HG03175 (cell line): ENCODE data around the gene FGF22.
"Not testable (repeated sequence)": the region's sequence is repeated elsewhere in the genome, so short reads cannot be mapped to it uniquely, and the experiment has no call there.

Experiments used
- ATAC-seq: cut with Tn5 transposase; IDR thresholded peaks from one replicate; pipeline ENCODE4 v1.9.1; 2021; ENCODE audit warnings: mild to moderate bottlenecking, moderate library complexity; ENCODE audit not compliant: unreplicated experiment

The FGF22 gene

DNA sequence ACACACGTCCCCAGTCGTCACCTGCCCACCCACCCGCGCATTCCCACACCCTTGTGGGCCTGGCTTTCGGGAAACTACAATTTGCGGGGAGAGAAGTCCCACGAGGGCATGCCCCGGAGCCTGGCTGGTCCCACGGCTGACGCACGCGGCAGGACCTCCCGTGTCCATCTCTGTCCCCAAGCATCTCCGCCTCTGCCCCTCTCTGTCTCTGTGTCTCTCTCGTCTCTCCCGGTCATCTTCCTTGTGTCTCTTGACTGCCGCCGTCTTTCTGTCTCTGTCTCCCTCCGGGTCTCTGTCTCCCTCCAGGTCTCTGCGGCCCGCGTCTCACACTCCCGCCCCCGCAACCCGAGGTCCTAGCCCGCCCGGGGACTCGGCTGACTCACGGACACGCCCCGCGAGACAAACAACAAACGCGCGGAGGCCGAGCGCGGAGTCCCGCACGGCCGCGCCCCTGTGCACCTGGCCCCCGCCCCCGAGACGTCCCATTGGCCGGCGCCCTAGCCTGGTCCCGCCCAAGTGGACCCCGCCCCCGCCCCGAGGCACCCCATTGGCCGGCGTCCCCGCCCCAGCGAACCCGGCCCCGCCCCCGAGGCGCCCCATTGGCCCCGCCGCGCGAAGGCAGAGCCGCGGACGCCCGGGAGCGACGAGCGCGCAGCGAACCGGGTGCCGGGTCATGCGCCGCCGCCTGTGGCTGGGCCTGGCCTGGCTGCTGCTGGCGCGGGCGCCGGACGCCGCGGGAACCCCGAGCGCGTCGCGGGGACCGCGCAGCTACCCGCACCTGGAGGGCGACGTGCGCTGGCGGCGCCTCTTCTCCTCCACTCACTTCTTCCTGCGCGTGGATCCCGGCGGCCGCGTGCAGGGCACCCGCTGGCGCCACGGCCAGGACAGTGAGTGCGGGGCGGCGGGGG, at the start of gene FGF22:
Gene FGF22, plus strand, starts transcription at position 627 of the 908 bp plus-strand sequence. Its CDS starts 47 bp downstream, at position 674.
- peak; percentile 71 for ATAC-seq

DNA sequence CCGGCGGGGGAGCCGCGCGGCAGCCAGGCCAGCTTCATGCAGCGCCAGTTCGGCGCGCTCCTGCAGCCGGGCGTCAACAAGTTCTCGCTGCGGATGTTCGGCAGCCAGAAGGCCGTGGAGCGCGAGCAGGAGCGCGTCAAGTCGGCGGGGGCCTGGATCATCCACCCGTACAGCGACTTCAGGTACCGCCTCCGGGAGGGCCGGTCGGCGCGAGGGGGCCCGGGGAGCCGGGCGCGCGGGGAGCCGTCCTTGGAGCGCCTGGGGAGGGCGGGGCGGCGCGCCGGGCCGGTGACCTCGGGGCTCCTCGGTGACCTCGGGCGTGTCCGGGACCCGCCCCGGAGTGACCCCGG, 49.3 kb upstream of the FGF22 start:
- ATAC-seq = no peak

DNA sequence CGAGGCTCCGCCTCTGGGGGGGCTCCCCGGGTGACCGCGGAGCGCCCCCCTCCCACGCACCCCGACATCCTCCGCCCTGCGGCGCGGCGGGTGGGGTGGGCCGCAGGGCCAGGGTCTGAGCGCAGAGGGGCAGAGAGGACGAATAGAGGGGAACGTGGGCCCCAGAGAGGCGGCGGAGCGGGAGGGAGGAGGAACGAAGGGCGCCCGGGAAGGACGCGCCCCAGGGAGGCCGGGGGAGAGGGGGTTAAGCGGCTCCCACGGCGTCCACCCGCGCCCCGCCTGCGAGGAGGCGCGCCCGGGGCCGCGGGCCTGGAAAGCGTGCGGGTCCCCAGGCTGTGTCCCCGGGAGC, 49.0 kb upstream of the FGF22 start:
- ATAC-seq = no peak

DNA sequence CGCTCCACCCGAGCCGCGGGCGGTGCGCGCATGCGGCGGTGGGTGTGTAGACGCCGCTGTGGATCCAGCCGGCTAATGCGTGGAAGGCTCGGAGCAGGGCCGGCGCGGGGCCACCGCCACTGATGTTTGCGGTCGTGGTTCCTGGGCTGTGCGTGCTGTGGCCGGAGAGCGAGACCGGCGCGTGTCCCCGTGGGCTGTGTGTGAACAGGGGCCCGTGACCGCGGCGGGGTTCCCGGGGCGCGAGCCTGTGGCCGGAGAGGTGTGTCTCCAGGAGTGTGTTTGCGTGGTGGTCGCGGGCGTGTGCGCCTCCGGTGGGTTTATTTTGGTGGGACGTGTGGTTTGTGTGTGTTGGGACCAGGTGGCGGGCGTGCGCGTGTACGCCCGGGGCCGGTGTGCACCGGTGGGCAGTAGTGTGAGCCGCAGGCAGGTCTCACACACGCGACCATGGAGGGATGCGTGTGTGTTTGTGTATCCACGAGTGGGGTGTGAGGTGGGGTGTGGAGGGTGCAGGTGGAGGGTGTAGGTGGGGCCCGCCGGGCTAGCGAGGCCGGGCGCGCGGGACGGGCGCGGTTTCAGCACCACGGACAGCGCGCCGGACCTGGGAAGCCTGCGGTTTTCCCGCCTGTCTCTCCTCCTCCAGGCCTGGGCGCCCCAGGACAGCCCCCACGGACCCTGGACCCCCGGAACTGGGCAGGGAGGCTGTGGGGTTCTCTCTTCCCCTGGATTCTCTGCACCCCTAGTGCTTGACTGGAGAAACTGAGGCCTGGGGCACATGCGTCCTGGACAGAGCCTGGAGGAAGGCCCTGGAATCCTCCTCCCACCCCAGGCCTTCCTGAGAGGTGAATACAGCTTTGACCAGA, 48.4 kb upstream of the FGF22 start:
- ATAC-seq = no peak

DNA sequence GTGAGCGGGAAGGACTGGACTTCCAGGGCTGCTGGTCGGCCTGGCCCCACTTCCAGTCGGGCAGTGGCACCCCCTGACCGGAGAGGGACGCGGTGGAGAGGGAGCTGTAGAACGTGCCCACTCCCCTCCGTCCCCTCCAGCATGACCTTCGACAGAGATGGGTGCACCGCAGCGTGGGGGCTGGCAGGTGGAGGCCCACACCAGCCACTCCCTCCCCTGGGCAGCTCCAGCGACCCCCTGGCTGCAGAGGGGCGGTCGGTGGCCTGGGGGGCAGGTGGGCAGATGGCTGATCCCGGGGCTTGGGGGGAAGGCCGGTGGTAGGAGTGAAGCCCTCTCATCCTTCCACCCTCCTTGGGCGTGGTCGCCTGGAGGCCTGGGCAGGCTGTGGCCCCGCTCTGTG, 47.6 kb upstream of the FGF22 start:
- ATAC-seq = no peak

DNA sequence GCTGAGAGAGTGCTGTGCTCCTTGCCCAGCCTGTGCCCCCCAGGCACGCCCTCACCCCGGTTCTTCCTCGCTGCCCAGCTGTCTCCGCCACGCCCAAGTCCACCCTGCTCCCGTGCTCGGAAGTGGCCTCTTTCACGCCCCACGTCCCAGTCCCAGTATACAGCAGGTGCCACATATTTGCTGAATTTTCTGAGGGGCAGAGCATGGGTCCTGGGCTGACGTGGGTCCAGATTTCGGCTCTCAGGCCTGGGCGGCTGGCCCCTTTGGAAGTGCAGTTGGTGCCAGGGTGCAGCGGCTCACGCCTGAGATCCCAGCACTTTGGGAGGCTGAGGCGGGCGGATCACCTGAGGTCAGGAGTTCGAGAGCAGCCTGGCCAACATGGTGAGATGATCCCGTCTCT, 46.6 kb upstream of the FGF22 start:
- ATAC-seq = no peak

DNA sequence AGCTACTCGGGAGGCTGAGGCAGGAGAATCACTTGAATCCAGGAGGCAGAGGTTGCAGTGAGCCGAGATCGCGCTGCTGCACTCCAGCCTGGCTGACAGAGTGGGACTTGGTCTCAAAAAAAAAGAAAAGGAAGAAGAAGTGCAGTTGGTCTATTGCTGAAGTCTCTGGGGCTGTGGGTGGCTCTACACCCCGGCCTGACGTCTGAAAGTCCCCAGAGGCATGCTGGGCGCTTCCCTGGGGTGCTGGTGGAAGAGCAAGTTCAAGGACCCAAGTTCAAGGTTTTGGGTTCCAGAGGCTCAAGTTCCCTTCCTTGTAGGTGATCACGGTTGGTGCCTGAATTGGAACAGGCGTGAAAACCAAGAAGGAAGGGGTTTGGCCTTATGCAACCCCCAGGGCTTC, 46.2 kb upstream of the FGF22 start:
- ATAC-seq = no peak

- no peak for ATAC-seq
These were observed 45.3 kb upstream of the FGF22 start for GRCh38 chr19:594265-594870.

DNA sequence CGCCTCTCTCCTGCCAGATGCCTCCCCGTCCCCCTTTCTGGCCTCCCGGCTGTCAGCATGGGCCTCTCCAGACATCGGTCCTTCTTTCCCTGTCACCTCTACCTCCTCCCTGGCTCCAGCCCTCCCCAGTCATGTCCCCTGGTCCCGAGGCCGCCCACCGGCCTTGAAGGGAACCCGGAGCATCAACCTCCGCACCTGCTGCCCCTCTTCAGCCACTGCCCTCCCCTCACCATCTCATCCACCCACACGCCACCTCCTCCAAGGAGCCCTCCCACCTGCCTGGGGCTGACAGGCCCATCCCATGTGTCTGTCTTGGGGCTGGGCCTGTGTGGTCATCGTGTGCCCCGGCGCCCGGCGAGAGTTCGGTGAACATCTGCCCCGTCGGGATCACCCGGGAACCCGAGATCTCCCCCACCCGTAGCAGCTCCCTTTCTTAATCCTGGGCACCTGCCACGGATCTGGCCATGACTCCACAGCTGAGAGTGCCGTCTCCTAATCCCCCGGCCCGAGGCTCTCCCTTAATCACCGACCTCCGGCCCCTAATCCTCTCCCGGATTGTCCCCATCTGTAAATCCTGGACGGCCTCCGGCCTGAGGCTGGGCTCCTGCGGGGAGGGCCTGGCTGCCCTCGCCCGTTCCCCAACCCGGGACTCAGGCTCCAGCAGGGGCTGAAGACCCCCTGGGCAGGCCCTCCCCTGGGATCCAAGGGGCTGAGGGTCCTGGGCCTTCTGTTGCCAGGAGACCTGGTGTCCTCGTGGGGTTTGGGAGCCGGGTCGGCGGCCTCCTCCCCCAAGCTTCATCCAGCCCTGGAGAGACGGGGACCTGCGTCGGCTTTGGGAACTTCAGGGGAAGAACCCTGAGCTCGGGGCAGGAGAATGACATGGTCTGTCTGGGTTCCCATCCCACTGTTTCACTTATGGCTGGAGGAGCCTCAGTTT, 44.1 kb upstream of the FGF22 start:
- ATAC-seq = no peak

DNA sequence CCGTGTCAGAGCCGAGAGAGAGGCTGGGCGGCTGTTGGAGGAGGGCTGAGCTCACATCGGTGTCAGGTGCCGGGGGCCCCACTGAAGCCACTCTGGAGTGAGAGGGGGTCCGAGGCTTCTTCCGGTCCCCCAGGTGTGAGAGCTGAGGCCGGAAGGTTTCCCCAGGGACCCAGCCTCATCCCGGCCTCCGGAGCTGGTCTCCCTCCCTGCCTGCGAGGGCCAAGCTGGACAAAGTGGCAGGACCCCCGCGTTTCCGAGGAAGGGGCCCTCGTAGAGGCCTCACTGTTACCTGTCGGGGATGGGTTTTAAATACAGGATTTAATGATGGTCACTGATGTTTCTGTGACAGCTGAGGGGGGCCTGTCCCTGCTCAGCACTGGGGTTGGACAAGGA, 43.4 kb upstream of the FGF22 start:
- no peak for ATAC-seq

- no peak for ATAC-seq
These were observed 42.0 kb upstream of the FGF22 start for GRCh38 chr19:597406-598315.

GRCh38 chr19:601310-601709, 38.4 kb upstream of the FGF22 start:
- ATAC-seq = no peak

DNA sequence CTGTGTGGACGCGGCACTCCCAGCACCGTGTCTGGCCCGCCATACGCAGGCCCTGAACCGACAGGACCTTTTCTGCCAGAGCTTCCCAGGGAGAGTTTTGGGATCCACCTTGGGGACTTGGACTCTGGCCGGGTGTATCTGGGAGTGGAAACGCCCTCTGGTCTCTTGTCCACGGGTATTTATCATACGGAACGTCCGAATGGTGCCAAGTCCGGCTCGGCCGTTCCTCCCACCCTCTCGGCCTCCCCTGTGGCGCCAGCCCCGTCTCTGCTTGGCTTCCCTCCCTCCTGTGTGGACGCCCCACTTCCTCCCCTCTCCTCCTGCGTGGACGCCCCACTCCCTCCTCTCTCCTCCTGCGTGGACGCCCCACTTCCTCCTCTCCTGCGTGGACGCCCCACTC, 37.9 kb upstream of the FGF22 start:
- ATAC-seq = no peak

GRCh38 chr19:602391-603301, 37.0 kb upstream of the FGF22 start:
- ATAC-seq = no peak

GRCh38 chr19:603302-603639, 36.4 kb upstream of the FGF22 start:
- ATAC-seq = not testable (repeated sequence)

DNA sequence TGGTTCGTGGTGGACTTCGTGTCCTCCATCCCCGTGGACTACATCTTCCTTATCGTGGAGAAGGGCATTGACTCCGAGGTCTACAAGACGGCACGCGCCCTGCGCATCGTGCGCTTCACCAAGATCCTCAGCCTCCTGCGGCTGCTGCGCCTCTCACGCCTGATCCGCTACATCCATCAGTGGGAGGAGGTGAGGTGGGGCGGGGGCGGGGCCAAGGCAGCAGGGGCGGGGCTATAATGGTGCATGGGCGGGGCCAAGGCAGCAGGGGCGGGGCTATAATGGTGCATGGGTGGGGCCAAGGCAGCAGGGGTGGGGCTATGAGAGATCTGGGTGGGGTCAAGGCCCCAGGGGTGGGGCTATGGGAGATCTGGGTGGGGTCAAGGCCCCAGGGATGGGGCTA, 35.9 kb upstream of the FGF22 start:
- not testable (repeated sequence) for ATAC-seq

- no peak for ATAC-seq
These were observed 35.3 kb upstream of the FGF22 start for GRCh38 chr19:604355-604754.
